22Rv1 (cell line): ENCODE results near the gene LHFPL6.
A peak's percentile ranks its signal among the peaks of the same experiment; 100 is the strongest.

Source experiments
- H3K27ac ChIP-seq: fragments of 450-650 bp; 2 replicates; pipeline ENCODE4 v1.5.1; 2017
- CTCF ChIP-seq: fragments of 450-650 bp; IDR thresholded peaks from 2 replicates; pipeline ENCODE4 v1.5.1; 2017; ENCODE audit warnings: mild to moderate bottlenecking
- ZFX ChIP-seq: fragments of 450-650 bp; IDR thresholded peaks from 2 replicates; pipeline ENCODE4 v1.6.1; 2017; ENCODE audit warnings: antibody characterized with exemption, borderline replicate concordance

LHFPL6 gene

GRCh38 chr13:39623466-39623865, 20.5 kb upstream of the LHFPL6 start:
- TF ChIP-seq CTCF (no peak), ZFX (no peak)
- no peak overlapping the region for H3K27ac ChIP-seq

- no peak overlapping the region for H3K27ac ChIP-seq
- TF ChIP-seq CTCF (no peak), ZFX (no peak)
Measured at GRCh38 chr13:39618561-39618960, 15.6 kb upstream of the LHFPL6 start.

- no peak overlapping the region for H3K27ac ChIP-seq
- TF ChIP-seq CTCF, result peak; percentile 96
- TF ChIP-seq ZFX, result no peak
Measured at GRCh38 chr13:39616087-39616694, 13.2 kb upstream of the LHFPL6 start.

GRCh38 chr13:39612023-39612637, 9.1 kb upstream of the LHFPL6 start:
- H3K27ac ChIP-seq, result no peak overlapping the region
- peak; percentile 87 for TF ChIP-seq CTCF
- no peak for TF ChIP-seq ZFX

GRCh38 chr13:39607876-39608275, 4.9 kb upstream of the LHFPL6 start:
- no peak for TF ChIP-seq ZFX
- no peak for TF ChIP-seq CTCF
- no peak overlapping the region for H3K27ac ChIP-seq

GRCh38 chr13:39605677-39606320, 2.8 kb upstream of the LHFPL6 start:
- no peak for TF ChIP-seq ZFX
- no peak for TF ChIP-seq CTCF
- no peak overlapping the region for H3K27ac ChIP-seq

GRCh38 chr13:39604756-39605155, 1.8 kb upstream of the LHFPL6 start:
- TF ChIP-seq CTCF (no peak), ZFX (no peak)
- H3K27ac ChIP-seq, result no peak overlapping the region
